GM19023 (cell line): Measurements from ENCODE around the gene IL1RAPL2.

Source experiments
- ATAC-seq: cut with Tn5 transposase; IDR thresholded peaks from one replicate; pipeline ENCODE4 v1.9.1; 2021; ENCODE audit warnings: mild to moderate bottlenecking, moderate library complexity; ENCODE audit not compliant: unreplicated experiment

IL1RAPL2 gene

GRCh38 chrX:105543283-105543682 lies 977.3 kb downstream of the IL1RAPL2 start:
- no peak for ATAC-seq

GRCh38 chrX:105550043-105550663 lies 984.2 kb downstream of the IL1RAPL2 start:
- no peak for ATAC-seq

GRCh38 chrX:105552395-105552794 lies 986.4 kb downstream of the IL1RAPL2 start:
- no peak for ATAC-seq

DNA sequence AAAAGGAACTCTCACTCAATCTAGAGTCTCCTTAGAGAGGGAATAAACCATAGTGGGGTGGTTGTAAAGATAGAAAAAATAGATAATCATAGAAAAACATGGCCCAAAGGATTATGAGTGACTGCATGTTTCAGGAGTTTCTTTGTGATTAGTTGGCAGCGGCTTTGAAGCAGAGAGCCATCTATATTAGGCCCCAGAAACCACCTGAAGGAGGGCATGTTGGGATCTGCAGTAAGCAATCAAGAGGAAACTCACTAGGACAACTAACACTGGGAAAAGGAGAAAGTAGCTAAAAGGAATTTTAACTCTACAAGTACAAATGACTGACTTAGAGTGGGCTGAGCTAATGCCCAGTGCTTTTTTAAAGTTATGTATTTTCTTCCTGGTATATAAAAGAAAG lies 987.1 kb downstream of the IL1RAPL2 start:
- ATAC-seq, result no peak

GRCh38 chrX:105564501-105564900 lies 998.5 kb downstream of the IL1RAPL2 start:
- ATAC-seq, result no peak

DNA sequence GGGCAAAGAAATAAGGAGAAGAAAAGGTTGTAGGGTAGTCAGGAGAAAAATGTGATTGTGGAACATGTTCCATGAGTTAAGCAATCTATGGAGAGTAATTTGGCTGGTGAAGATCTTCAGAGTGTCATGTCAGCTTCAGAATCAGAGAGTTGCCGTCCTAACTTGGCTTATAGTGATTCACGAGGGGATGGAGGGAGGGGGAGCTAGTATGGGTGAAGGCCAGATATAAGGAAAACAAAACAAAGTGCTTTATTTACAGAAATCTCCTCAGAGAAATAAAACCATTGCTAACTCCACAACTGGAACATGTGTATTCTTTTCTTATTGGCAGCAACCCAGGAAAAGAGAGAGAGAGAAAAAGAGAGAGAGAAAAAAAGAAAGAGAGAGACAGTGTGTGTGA lies 999.9 kb downstream of the IL1RAPL2 start:
- ATAC-seq, result no peak

DNA sequence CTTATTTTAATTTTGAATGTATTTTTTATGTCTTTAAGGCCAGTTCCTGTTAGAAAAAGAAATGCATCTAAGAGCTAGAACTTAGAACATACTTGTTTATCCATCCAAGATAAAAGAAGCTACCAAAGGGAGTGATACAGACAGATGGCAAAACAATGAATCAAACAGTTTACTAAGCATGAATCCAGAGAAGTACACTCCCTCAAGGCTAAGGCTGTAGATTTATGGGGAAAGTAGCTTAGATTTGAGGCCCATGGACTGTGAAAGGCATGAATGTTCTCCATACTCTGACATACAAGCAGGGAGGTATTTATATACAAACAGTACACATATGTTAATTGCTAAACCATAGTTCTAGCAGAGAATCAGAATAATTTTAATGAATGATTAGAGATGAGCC lies 1001.1 kb downstream of the IL1RAPL2 start:
- ATAC-seq, result no peak

- ATAC-seq, result no peak
Observed at GRCh38 chrX:105608745-105609144, 1042.7 kb downstream of the IL1RAPL2 start.

DNA sequence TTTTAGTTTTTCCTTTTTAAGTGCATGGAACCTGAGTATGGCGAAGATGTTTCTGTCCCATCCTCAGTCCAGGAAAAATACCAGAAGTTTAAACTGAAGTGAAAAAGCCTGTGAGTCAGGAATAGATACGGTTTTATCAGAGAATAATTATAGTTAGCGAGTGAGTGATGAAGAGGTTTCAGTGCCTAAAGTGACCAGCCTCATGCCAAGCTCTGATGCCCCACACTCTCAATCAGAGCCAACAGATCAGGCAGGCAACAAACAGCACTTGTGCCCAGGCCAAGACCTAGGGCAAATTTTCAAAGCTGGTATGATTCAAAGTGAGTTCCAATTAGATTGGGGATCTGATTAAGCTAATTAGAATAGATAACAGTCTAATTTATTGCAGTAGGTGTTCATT lies 1043.5 kb downstream of the IL1RAPL2 start:
- no peak for ATAC-seq

DNA sequence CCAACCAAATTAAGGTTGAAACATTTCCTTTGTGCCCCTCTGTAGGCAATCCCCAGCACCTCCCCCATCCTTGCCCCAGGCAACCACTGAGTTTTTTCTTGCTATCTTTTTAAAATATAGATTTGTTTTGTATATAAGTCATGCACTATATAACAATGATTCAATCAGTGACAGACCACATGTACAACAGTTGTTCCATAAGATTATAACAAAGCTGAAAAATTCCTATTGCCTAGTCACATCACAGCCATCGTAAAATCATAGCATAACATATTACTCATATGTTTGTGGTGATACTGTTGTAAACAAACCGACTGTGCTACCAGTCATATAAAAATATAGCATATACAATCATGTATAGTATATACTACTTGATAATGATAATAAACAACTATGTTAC lies 1044.4 kb downstream of the IL1RAPL2 start:
- no peak for ATAC-seq

GRCh38 chrX:105618393-105619101 lies 1052.5 kb downstream of the IL1RAPL2 start:
- no peak for ATAC-seq

DNA sequence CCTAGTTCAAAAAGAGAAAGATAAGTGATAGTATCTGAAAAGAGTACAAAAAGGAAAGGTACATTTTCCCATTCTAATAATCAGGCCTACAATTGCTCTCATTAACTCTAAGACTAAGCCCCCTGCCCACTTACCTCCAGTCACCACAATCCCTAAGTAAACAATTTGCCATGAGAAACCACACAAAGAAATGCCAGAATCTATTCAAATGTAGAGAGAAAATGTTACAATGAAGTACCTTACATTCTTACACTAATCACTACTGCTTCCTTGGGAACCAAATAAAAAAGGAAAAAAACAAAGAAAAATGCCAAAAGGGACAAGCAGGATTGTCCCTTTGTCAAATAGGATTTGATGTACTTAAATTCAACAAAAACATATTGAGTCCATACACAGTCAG lies 1068.2 kb downstream of the IL1RAPL2 start:
- ATAC-seq, result no peak

DNA sequence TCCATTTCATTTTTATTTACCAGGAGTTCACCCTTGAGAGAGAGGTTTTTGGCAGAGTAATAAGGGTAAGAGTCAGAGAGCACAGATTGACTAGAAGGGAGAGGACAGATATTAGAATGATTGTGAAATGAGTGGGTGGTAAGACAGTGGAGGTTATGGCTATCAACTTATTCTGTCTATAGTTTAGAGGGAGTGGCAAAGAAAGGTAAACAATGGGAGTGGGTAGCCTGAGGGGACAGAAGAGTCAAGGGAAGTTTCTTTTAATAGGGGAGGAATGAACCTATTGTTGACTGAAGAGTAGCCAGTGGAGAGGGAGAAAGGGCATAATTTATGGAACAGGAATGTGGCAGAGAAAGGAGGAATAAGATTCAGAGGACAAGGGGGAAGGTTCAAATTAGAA lies 1069.8 kb downstream of the IL1RAPL2 start:
- ATAC-seq, result no peak

DNA sequence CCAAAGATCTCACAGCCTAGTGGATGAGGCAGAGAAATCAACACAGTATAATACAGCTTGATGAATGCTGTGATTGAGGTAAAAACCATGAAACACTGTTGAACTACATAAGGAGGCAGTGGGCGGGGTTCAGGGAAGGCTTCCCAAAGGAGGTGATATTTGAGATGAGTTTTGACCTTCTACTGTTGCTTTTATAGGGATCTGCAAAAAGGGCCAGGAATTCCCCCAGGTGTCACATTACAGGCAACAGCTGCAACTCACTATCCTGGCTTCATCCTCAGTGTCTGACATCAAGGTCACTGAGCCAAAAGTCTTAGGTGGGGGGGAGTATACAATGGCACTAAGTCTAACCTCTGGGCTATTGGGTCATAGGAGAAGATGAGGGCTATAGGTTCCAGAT lies 1070.7 kb downstream of the IL1RAPL2 start:
- no peak for ATAC-seq

GRCh38 chrX:105645667-105646357 lies 1079.8 kb downstream of the IL1RAPL2 start:
- no peak for ATAC-seq

DNA sequence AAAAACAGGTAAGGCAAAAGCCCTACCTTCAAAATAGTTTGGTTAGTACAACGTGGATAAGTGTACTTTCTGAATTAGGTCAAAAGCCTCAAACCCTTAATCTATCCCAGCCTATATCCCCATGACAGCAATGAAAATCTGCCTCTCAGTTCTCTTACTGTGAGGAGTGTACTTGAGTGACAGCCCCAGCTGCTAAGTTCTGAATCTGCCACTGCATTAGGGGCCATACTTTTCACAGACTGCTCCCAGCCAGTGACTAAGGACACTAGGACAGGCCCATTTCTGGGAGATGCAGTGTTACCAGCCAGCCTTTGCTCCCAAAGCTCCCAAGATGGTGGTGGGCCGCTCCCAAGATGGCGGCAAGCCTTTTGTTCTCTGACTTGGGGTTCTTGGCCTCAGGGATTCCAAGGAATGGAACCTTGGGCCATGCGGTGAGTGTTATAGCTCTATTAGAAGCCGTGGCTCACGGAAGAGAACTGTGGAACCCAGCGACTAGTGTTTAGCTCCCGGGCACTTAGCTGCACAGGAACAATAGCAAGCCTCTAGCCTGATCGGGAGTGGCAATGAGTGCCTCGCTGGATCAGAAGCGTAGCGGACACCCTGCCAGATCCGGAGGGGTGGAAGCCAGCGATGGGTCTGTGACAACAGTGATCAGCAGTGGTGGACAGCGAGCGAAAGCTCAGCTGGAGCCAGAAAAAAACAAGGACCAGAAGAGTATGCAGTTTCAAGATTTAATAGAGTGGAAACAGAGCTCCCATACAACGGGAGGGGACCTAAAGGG lies 1080.8 kb downstream of the IL1RAPL2 start:
- ATAC-seq, result no peak

- no peak for ATAC-seq
Observed at GRCh38 chrX:105647749-105648148, 1081.8 kb downstream of the IL1RAPL2 start.

- ATAC-seq, result no peak
Observed at GRCh38 chrX:105648732-105649131, 1082.7 kb downstream of the IL1RAPL2 start.

- no peak for ATAC-seq
Observed at GRCh38 chrX:105650577-105650976, 1084.6 kb downstream of the IL1RAPL2 start.

DNA sequence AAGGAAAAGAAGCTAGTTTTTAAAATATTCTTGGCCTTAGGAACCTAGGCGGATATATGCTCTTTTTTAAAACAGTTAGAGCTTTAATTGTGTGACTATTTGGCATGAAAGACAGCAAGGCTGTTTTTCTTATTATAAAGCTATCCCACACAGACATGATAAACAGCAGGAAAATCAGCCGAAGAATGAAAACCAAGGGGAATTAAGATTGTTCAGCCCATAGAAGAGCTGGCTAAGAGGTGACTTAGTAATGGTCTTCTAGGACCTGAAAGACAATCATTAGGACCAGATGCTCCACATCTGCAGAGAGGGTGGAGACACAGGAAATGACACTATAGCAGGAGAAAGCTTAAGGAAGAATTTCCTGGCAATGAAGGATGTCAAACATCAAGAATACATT lies 1085.0 kb downstream of the IL1RAPL2 start:
- ATAC-seq, result no peak

DNA sequence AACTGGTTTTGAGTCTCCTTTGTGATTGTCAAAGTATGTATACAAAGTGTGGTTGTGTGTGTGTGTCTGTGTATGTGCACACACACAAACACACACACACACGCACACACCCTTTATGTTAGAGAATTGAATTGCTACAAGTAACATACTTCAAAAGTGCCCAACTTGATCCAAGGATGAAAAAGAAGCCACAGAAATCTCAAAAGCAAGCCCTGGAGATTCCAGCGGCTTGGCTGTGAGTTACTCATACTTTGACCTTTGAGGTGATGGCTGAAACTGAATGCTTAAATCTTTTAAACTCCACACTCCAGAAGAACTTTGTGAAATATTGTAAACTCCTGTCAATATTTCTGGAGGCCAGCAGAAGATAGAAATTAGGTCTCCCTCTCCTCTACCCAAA lies 1087.9 kb downstream of the IL1RAPL2 start:
- ATAC-seq, result no peak
